Stomach (tissue), 9 donors: Measurements from ENCODE around the gene ACYP1. TPM values are rescaled to one million over a fixed set of nuclear protein-coding genes. Genes with fewer than 3 reads are reported as not detected.

ENCODE experiments used
- DNase-seq, 2 donors: peaks; one replicate each; pipeline versions ENCODE4 v3.0.0 to v3.0.0-alpha.2; 2013 to 2019
- H3K27ac ChIP-seq, 5 donors: fragments of 200-600 bp in 4 of 5; sonication (generic) in 4 of 5; one replicate each; pipeline ENCODE4 v1.5.1; 2013 to 2019; ENCODE audit warnings: mild to moderate bottlenecking in 1 of 5, moderate library complexity in 1 of 5
- H3K27me3 ChIP-seq, 3 donors: fragments of 200-600 bp; sonication (generic); one replicate each; pipeline ENCODE4 v1.5.1; 2017 to 2019; ENCODE audit warnings: mixed run types in 1 of 3
- H3K36me3 ChIP-seq, 4 donors: fragments of 200-600 bp; sonication (generic); 1 replicate in 3 of 4; 2 replicates in 1 of 4; pipeline ENCODE4 v1.5.1; 2016 to 2019
- H3K4me1 ChIP-seq, 4 donors: fragments of 200-600 bp; sonication (generic); one replicate each; pipeline ENCODE4 v1.5.1; 2016 to 2019
- H3K4me3 ChIP-seq, 4 donors: fragments of 200-600 bp; sonication (generic) in 3 of 4; one replicate each; pipeline ENCODE4 v1.5.1; 2016 to 2019; ENCODE audit warnings: mild to moderate bottlenecking in 1 of 4
- H3K9me3 ChIP-seq, 4 donors: fragments of 200-600 bp; sonication (generic); one replicate each; pipeline ENCODE4 v1.5.1; 2016 to 2019
- EP300 ChIP-seq: sonication (generic); formaldehyde crosslinking; IDR thresholded peaks from one replicate; pipeline ENCODE4 v1.6.1; 2017; ENCODE audit warnings: antibody characterized with exemption
- POLR2A ChIP-seq, 4 donors: fragments of 450-650 bp; IDR thresholded peaks; one replicate each; pipeline ENCODE4 v1.6.1; 2016; ENCODE audit warnings: antibody characterized with exemption in 4 of 4, control low read depth in 2 of 4, mild to moderate bottlenecking in 1 of 4, moderate library complexity in 1 of 4
- POLR2AphosphoS5 ChIP-seq, 3 donors: sonication (generic); formaldehyde crosslinking; IDR thresholded peaks; one replicate each; pipeline ENCODE4 v1.6.1; 2016; ENCODE audit warnings: antibody characterized with exemption in 3 of 3
- WGBS, 5 donors: extraction: QIAGEN DNeasy Blood & Tissue Kit in 3 of 5; methylation state at CpG; one replicate each; pipeline versions ENCODE4 v1.1.5 to v1.1.7; 2013 to 2018; 5-methylcytosine and 5-hydroxymethylcytosine counted together
- intact Hi-C: fragments of 100-400 bp; cut with DNase I; formaldehyde crosslinking; loops from one replicate; pipeline ENCODE4 v1.15.1; 2023; ENCODE audit warnings: low total_unique reads
- polyA plus RNA-seq, 3 donors: library from polyadenylated mRNA; stranded (reverse); fragments of 200-250 nt; gene quantifications; one replicate each; pipeline ENCODE4 v1.2.3, GENCODE V29; 2013
- total RNA-seq, 5 donors: library from RNA; depleted of rRNA; stranded (reverse); fragments of >200 nt; gene quantifications; one replicate each; pipeline versions ENCODE4 v1.1.0 to v1.2.3, GENCODE V29; 2014 to 2016
- TF ChIP-seq, protein P1 (sequence below), 7 experiments: fragments of 450-650 bp in 4 of 7; fragments of 200-600 bp in 3 of 7; sonication (generic) in 3 of 7; IDR thresholded peaks; one replicate each; pipeline ENCODE4 v1.5.1; 2016 to 2019; ENCODE audit warnings: antibody characterized with exemption in 7 of 7, control low read depth in 2 of 7, mild to moderate bottlenecking in 1 of 7
- donor health status: healthy with polysubstance abuse.
- donor health status: Bipolar disorder and iron deficiency.
- donor health status: healthy.

ACYP1 gene
- total and polyA plus RNA-seq, 8 donors: 7.9 to 30.1 (median 12.0) TPM; not detected in 2

GRCh38 chr14:75032939-75033338 is 30.9 kb downstream of the ACYP1 start:
- peaks cover 30 to 93% (median 89%) of the 10 kb centered on the region in 4 donors for H3K36me3 ChIP-seq
- no peak overlapping the region for H3K27ac ChIP-seq
- no peaks in the 10 kb centered on the region for H3K27me3 ChIP-seq
- intact Hi-C loops: no loop called here
- H3K4me1 ChIP-seq: no peaks in the 10 kb centered on the region
- H3K9me3 ChIP-seq: no peaks in the 10 kb centered on the region
- 80 to 99% (median 91%) methylated on average over 2 of the region's 2 CpGs for WGBS, 5 donors
- no peak for DNase-seq
- no peak for TF ChIP-seq POLR2A (IDR thresholded peaks at IDR 0.05)
- TF ChIP-seq, protein P1, sequence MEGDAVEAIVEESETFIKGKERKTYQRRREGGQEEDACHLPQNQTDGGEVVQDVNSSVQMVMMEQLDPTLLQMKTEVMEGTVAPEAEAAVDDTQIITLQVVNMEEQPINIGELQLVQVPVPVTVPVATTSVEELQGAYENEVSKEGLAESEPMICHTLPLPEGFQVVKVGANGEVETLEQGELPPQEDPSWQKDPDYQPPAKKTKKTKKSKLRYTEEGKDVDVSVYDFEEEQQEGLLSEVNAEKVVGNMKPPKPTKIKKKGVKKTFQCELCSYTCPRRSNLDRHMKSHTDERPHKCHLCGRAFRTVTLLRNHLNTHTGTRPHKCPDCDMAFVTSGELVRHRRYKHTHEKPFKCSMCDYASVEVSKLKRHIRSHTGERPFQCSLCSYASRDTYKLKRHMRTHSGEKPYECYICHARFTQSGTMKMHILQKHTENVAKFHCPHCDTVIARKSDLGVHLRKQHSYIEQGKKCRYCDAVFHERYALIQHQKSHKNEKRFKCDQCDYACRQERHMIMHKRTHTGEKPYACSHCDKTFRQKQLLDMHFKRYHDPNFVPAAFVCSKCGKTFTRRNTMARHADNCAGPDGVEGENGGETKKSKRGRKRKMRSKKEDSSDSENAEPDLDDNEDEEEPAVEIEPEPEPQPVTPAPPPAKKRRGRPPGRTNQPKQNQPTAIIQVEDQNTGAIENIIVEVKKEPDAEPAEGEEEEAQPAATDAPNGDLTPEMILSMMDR (IDR thresholded peaks at IDR 0.05): no peak
- TF ChIP-seq EP300: no peak
- TF ChIP-seq POLR2AphosphoS5 (IDR thresholded peaks at IDR 0.05): no peak
- no peak overlapping the region for H3K4me3 ChIP-seq

GRCh38 chr14:75030147-75030546 is 33.7 kb downstream of the ACYP1 start:
- H3K4me1 ChIP-seq: no peaks in the 10 kb centered on the region
- H3K36me3 ChIP-seq: peaks cover 30 to 84% (median 76%) of the 10 kb centered on the region in 4 donors
- no peak overlapping the region for H3K27ac ChIP-seq
- H3K4me3 ChIP-seq: no peak overlapping the region
- intact Hi-C loops: no loop called here
- no peaks in the 10 kb centered on the region for H3K27me3 ChIP-seq
- DNase-seq: no peak
- 0% methylated on average over 1 of the region's 1 CpG for WGBS, 5 donors
- H3K9me3 ChIP-seq: no peaks in the 10 kb centered on the region
- TF ChIP-seq, protein P1 (IDR thresholded peaks at IDR 0.05): no peak
- no peak for TF ChIP-seq EP300
- TF ChIP-seq POLR2AphosphoS5 (IDR thresholded peaks at IDR 0.05): no peak
- no peak for TF ChIP-seq POLR2A (IDR thresholded peaks at IDR 0.05)

DNA sequence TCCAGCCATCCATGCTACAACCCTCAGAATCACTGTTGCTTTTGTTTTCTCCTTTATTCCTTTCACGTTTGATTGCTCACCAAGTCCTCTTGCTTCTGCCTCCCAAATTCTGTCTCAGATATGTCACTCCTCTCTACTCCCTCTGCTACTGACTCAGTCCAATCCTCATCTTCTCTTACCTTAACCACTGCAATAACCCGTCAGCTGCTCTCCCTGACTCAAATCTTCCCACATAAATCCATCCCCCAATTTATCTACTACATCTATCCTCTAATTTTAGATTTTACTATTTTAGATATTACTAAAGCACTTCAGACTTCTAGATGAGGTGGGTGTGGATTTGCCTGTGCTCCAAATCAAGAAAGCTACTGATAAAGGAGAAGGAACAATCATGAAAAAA is 37.9 kb downstream of the ACYP1 start:
- Histone ChIP-seq H3K9me3 (no peaks in the 10 kb centered on the region), H3K4me1 (no peaks in the 10 kb centered on the region), H3K27me3 (no peaks in the 10 kb centered on the region), H3K27ac (no peak overlapping the region), H3K36me3 (peaks cover 17 to 85% (median 73%) of the 10 kb centered on the region in 4 donors), H3K4me3 (no peak overlapping the region)
- no peak for DNase-seq
- whole genome bisulfite sequencing, 5 donors: 93 to 99% (median 94%) methylated on average over 2 of the region's 2 CpGs
- intact Hi-C loops: no loop called here
- TF ChIP-seq, protein P1 (IDR thresholded peaks at IDR 0.05): no peak
- TF ChIP-seq EP300 (no peak), POLR2A (IDR thresholded peaks at IDR 0.05) (no peak), POLR2AphosphoS5 (IDR thresholded peaks at IDR 0.05) (no peak)

DNA sequence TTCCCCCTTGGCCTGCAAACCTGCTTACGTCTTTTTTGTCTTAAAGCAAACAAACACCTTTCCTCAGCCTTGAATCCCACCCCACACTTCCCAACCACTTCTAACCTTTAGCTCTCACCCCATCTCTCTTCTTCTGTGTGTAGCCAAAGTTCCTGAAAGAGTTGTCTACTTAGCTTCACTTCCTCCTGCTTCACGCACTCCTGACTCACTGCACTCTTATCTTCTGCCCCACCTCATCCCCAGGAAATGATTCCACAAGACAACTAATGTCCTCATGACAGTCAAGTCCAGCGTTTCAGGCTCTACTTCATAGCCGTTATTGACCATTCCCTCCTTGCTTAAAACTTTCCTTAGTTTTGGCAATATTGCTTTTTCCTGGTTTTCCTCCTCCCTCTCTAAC is 38.7 kb downstream of the ACYP1 start:
- Histone ChIP-seq H3K27ac (no peak overlapping the region), H3K9me3 (no peaks in the 10 kb centered on the region), H3K4me1 (no peaks in the 10 kb centered on the region), H3K27me3 (no peaks in the 10 kb centered on the region), H3K36me3 (peaks cover 17 to 85% (median 74%) of the 10 kb centered on the region in 4 donors), H3K4me3 (no peak overlapping the region)
- 62 to 72% (median 65%) methylated on average over 4 of the region's 4 CpGs for WGBS, 5 donors
- intact Hi-C loops: no loop called here
- no peak for TF ChIP-seq POLR2A (IDR thresholded peaks at IDR 0.05)
- peak in 1 of 2 donors; percentile 17 for DNase-seq

- 69 to 90% (median 81%) methylated on average over 1 of the region's 1 CpG for WGBS, 5 donors
- intact Hi-C loops: no loop called here
- H3K36me3 ChIP-seq: peaks cover 13 to 85% (median 76%) of the 10 kb centered on the region in 4 donors
- H3K27me3 ChIP-seq: no peaks in the 10 kb centered on the region
- peak overlapping the region in 1 of 5 donors; percentile 0 for H3K27ac ChIP-seq
- no peaks in the 10 kb centered on the region for H3K9me3 ChIP-seq
- H3K4me1 ChIP-seq: peaks cover 0 to 5% (median 0%) of the 10 kb centered on the region in 4 donors
- no peak for TF ChIP-seq EP300
- TF ChIP-seq, protein P1 (IDR thresholded peaks at IDR 0.05): no peak
- no peak for TF ChIP-seq POLR2A (IDR thresholded peaks at IDR 0.05)
- peak in 1 of 3 donors; percentile 9 for TF ChIP-seq POLR2AphosphoS5 (IDR thresholded peaks at IDR 0.05)
- no peak overlapping the region for H3K4me3 ChIP-seq
- no peak for DNase-seq
Measured at GRCh38 chr14:75023108-75023507, 40.7 kb downstream of the ACYP1 start.
